Measurements from ENCODE around the gene MAP3K5.

The MAP3K5 gene

DNA sequence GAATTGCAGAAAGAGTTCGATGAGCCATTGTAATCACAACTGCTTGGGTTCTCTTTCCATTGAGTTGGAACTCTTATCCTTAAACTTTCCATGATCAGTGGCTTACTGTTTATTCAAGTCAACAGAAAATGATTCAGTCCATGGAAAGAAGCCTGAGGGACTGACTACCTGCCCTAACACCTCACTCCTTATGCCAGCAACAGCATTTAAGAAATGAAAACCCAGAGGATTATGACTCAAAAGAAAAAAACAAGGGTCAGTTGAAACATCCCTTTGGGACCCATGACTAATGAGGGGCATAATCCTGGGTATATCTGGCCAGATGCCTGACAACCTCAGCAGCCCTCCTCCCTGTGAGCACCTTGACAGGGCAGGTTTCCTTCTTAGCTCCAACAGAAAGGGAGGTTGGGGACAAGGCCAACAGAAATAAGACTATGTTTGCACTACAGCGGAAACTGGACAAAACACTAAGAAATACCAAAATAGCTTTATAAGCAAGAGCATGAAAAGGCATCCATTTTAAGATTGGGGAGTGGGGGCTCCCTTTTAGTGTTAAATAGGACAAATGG lies 106.7 kb downstream of the MAP3K5 start:
- no peak for DNase-seq (ENCODE audit: low read depth in 2 of 2)

DNA sequence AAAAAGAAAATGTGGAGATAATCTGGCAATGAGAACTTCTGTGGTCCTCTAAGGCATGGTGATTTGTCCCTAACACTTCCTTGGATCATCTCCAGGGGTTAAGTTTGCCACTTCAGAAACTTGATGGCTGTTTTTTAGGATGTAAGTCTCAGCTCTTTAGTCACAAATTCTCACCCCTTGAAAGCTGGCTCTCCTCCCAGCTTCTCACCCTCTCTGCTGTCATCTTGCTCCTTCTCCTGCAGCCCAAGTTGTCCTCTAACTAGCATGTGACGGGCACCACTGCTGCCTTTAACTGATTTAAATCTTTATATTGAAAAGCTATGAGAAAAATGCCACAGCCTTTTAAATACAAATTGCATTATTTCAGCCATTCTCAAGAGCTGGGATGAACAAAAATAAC lies 107.8 kb downstream of the MAP3K5 start:
- DNase-seq (ENCODE audit: low read depth in 2 of 2): no peak

DNA sequence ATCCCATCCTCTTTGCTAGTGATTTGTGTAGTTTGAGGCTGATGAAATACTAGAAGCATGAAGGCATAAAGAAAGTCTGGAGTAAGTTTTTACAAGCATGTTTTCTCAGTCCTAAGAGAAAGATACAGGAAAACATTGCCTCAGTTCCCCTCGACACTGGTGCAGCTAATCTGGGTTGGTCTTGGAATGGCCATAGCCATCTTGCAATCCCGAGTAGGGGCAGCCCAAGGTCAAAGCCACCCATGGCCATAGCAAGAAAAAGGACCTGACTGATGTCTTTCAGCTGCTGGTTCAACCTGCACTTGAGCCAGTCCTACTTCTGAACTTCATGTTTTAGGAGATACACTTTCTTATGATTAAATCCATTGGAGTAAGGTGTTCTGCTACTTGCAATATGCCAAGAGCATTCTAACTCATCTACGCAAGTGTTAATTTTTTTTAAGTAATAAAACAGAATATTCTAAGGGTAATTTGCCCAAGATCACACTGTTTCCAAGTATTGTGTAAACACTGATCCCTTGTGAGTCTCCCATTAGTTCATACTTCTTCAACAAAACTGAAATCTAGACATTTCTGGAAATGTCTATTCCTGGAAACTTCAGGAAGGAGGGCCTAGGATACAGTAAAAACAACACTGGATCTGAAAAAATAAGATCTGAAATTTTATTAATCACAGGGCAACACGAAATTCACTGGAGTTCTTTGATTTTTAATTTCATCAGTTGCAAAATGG lies 108.9 kb downstream of the MAP3K5 start:
- no peak for DNase-seq (ENCODE audit: low read depth in 2 of 2)

DNA sequence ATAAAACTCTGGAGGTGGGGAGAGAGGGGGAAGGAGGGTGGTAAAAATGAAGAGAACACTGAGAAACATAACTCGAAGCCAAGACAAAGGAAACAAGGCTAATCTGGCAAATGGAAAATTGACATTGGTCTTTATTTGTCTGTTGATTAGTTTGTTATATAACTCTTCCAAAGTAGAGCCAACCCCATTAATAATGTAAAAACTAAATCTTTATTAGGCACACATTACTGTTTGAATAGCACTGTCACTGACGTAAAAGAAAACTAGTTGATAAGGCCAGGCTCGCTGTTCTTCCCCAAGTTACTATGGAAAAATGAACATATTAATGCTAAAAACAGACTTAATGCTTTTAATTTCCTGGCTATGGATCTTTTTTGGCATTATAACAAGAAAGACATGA lies 110.0 kb downstream of the MAP3K5 start:
- no peak for DNase-seq (ENCODE audit: low read depth in 2 of 2)

DNA sequence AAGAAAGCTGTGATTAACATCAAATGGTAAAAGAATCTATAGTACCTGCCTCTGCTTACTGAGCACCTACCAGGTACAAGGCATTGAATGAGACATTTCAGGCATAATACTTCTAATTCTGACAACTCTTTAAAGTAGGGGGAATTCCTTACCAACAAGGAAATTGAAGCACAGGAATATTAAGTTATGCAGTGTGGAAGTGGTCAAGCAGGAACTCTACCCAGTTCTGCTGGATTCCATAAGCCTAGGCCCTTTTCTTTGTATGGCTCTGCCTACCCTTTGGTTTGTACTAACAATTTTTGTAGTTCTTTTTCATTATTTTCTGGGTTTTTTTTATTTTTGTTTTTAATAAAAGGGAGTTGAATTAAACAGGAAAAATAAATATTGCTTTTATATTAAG lies 114.5 kb downstream of the MAP3K5 start:
- no peak for DNase-seq (ENCODE audit: low read depth in 2 of 2)

DNA sequence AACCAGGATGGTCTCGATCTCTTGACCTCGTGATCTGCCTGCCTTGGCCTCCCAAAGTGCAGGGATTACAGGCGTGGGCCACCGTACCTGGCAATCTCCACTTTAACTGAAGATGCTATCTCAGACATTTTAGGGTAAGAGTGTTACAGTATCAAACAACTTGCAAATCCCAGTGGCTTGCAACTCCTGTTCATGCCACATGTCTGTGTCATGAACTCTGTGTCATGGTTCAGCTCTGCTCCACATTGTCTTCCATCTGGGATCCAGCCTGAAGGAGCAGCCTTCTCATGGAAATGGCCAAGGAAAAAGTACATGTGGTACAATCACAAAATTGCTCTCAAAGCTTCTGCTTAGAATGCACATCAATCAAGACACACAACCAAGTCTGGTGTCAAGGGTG lies 114.9 kb downstream of the MAP3K5 start:
- no peak for DNase-seq (ENCODE audit: low read depth in 2 of 2)

DNA sequence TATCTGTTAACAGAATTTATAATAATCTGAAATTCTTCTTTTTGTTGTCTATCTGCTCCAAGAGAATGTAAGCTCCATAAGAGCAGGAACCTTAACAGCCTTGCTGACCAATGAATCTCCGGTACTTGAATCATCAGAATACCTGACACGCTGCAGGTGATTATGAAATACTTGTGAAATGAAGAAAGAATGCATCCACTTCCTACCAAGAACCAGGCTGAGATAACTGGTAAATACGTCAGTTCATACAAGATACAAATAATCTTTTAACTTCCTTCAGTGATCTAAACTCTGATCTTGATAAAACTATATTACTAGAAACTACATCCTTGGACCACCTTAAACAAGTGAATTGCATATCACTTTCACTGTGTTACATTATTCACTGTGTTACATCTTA lies 116.2 kb downstream of the MAP3K5 start:
- no peak for DNase-seq (ENCODE audit: low read depth in 2 of 2)

DNA sequence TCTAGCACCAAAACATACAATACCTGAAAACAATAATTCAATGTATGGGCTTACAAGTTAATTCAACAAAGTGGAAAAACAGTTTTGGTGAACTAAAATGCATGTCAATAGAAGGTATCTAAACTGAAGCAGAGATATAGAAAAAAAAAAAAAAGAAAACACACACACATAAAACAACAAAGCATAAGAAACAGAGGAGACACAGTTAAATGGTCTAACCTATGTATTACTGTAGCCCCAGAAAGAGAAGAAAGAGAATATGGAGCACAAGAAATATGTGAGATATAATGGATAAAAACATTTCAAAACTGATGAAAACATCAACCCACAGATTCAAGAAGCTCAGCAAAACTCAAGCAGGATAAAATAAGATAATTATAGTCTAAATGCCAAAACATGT lies 118.7 kb downstream of the MAP3K5 start:
- DNase-seq (ENCODE audit: low read depth in 2 of 2): no peak

DNA sequence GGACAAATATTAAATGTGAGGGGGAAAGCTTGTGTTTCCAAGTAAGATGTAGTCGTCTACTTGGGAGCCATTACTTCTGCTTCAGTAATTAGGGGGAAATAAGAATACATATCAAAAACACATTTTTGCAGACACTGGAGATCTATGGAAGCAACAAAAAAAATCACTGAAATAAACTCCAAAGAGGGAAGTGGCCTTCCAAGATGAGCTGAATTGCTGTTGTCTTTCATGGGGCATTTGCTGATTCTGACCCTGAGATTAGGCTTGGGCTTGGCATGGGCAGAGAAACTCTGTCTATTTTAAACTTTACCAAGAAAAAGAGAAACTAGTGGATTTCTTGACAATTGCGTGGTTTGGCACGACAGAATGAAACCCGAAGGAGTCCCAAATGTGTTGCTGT lies 120.1 kb downstream of the MAP3K5 start:
- no peak for DNase-seq (ENCODE audit: low read depth in 2 of 2)

DNA sequence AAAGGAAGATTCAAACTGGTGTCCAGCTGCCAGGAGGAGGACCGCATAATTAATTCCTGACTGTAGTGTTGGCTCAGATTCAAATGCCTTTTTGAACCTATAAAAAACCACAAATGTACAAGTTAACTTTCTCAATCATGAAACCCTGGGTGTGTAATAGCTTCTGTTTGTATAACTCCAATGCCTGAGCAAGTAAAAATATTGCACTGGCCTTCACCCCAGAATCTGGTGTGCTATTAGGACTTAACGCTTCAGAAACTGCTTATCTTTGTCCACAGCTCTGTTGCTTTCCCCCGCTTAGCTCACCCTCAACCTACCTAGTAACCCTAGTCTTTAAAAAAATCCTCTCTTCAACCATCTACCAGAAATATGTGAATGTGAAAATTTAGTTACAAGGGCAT lies 123.0 kb downstream of the MAP3K5 start:
- peak; percentile 77 to 81 for DNase-seq (ENCODE audit: low read depth in 2 of 2)

DNA sequence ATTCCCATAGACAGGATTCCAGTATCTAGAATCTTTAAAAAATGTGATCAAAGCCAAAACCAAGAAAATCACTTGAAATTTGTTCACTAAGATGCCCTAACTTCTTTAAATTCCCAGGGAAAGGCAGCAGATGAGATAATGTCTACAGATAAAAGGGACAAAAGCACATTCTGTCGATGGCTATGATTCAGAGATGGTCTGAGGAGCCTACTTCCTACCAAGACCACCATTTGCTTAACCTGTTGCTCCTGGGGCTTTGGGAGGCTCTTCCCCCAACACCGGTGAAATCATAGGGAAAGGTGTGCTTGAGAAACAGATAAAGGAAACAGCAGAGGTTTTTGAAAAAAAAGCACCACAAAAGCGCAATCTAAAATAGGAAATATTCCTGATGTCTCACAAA lies 123.7 kb downstream of the MAP3K5 start:
- DNase-seq (ENCODE audit: low read depth in 2 of 2): no peak

DNA sequence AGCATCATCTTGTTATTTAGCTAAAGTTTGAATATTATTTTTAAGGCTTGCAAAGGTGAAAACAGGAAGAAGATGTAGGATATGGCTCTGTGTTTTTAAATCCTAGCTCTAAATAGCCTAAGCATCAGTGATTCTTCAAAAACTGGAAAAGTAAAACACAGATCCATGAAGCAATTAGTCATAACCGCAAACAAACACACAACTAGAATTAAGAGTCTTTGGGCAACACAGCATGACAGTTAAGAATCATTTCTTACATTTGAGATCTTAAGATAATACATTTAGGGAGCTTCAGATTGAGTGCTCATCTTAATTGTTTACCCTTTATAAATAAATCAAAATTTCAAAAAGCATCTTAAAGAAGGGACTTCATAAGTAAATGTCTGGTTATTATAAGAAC lies 126.2 kb downstream of the MAP3K5 start:
- no peak for DNase-seq (ENCODE audit: low read depth in 2 of 2)

DNA sequence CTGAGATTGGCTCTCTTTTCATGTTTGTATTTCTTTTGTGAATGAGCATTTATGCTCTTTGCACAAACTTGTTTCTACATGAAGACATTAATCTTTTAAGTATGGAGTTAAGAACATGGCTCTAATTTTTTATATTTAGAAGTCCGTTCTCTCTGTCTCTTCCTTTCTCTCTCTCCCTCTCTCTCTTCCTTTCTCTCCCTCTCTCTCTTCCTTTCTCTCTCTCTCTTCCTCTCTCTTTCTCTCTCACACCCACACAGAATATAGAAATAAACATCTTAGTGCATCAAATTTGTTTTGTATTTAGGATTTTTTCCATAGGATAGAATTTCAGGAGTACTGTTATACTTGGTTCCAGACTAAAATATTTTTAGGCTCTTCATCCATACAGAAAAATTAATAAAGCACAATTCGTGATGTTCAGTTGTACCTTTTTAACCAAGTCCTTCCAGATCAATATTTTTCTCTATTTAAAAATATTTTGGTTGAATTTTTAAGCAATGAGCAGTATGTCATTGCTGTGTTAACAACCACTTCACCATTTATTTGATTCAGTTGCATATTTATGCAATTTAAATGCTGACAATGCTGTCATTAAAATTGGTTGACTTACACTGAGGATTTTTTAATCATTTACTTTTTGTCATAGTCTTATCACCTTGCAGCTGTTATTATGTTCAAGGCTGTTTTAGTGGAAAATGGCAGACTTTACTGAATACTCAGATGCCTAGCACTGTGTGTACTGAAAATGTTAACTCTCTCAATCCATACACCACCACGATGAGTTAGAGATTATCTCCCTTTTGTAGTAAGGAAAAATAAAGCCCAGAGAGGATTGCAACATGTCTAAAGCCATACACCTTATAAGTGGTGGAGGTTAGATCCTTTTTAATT lies 129.7 kb downstream of the MAP3K5 start:
- DNase-seq (ENCODE audit: low read depth in 2 of 2): no peak

DNA sequence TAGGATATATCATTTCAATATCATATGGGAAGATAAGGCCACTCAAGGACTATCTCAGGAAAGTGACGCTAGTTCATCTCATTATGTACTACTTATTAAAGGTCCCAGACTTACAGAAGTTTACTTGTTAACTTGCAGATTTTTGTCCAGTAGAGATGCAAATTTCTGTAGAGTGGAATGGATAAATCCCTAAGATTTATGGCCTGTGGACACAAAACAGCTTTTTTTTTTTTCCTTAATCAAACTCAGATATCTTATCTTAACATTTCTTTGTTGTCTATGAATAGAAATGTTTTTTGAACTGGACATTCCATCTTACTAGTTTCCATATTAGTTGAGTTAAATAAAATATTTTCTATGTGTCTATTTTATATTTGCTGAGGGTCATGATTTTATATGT lies 131.6 kb downstream of the MAP3K5 start:
- DNase-seq (ENCODE audit: low read depth in 2 of 2): no peak

DNA sequence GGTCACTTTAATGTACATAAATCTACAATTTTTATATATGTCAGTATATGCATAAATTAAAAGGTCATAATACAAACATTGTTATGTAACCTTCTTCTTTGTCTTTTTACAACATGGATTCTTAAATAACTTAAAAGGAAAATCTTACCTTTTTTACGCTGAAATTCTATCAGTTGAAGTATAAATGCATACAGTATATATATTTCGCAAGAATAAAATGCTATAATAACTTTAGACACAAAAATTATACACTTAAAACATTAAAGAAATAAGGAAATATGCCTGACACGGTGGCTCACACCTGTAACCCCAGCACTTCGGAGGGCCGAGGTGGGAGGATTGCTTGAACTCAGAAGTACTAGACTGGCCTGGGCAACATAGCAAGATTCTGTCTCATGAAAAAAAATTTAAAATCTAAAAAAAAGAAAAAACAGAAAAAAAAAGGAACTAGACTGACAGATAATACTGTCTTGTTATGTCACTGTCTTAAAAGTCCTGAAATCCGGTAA lies 132.2 kb downstream of the MAP3K5 start:
- no peak for DNase-seq (ENCODE audit: low read depth in 2 of 2)

DNA sequence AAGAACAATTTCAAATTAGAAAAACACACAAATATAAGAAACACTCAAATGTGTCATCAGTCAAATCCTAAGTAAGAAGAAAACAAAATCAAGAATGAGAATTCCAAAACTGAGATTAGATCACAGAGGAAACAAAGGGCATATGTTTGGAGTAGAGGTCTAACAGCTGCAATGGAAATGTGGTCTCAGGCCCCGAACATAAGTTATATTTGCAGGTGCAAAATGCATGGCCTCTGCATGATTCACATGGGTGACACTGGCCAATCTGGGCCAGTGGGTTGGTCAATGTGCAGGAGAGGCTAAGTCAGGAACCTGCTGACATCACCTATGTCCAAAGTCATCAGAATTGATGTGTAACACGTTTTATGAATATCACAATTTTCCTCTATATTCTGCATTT lies 133.6 kb downstream of the MAP3K5 start:
- DNase-seq (ENCODE audit: low read depth in 2 of 2): no peak

DNA sequence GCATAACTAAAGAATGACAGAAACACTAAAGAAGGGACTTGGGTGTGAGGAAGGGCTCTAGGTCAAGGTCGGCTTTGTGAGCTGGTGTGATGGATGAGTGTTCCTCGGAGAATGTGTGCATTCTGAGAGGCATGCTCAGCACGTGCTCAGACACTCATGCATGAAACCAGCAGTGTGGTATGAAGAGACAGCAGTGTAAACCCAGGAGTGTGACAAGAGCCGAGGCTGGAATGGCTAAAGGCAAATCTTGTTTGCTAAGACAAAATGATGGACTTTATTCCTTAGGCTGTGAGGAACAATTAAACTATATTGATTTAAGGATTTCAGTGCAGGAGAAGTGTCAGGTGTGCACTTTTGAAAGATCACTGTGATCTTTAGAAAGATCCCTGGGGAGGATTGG lies 134.6 kb downstream of the MAP3K5 start:
- no peak for DNase-seq (ENCODE audit: low read depth in 2 of 2)

DNA sequence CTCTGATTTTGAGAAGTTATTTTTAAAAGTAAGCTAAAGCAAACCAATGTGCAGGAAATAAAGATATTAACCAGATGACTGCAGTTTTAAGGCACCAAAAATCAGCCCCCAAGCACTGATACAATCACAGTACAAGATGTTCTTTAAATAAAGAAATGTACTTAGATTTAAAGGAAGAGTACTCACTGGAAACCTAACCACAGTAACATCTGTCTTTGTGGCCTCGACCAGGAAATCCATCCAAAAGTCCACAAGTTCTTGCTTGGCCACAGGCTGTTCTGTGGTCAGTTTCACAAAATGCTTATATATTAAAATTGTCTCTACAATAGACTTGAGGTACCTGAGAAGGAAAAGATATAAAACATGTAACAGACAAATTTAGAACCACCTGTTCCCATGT lies 136.2 kb downstream of the MAP3K5 start:
- DNase-seq (ENCODE audit: low read depth in 2 of 2): no peak

DNA sequence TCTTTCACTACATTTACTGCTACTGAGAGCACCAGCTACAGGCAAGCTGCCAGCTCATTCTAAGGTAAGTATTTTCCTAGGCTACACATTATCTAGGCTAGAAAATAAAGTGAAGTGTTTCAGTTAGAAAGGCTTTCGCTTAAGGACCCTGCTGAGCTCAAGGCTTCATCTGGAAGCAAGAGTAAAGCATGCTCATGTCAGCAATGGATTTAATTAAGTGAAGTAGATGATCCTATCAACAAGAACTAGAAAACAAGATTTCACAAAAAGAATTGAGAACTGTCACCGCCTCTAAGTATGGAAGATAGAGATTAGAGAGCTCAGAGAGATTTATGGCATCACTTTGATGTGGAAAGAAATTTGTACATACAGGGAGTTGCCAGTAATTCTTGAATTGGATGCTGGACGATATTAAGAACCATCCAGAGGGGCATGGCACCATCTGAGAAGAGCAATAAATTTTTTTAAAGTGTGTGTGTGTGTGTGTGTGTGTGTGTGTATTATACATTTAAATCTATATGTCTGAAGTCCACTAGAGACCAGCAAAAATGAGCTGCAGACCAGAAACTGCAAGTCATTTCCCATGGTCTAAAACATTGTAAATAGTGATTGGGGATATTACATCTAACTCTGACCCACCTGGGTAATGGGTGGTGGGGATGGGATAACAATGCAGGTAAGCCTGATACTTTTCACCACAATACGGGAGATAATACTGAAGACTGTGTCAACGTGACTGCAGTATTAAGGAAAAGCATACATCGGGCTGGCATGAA lies 136.8 kb downstream of the MAP3K5 start:
- DNase-seq (ENCODE audit: low read depth in 2 of 2): no peak

DNA sequence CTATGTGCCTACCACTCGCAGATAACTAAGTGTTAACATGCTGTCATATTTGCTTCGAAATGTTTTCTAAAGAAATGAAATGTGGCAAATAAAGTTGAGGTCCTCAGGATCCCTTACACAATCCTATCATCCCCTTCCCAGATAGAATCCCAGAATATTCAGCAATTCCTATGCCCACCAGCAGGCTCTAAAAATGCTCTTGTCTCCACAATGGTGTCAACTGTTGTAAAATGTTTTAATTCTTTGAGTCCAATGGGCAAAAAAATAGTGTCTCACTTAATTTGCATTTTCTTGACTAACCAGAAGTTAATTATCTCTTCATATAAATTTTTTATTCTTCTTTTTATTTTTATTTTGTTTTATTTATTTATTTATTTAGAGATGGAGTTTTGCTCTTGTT lies 138.2 kb downstream of the MAP3K5 start:
- DNase-seq (ENCODE audit: low read depth in 2 of 2): no peak

DNA sequence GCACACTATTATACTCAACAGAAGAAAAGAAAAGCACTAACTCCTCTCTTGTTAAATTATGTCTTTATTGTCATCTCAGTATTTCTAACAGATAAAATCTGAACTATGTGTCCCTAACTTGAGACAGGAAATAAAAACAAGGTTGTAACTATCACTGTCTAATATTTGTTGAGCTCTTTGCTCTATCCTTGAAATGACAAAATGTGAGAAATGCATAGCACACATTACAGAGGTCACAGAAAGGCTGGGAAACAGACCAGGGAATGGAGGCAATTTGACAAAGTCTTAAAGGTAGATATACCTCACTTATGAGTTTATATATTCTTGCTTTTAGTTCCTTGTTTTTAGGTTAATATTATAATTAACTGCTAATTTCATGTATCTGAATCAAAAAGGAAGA lies 139.6 kb downstream of the MAP3K5 start:
- no peak for DNase-seq (ENCODE audit: low read depth in 2 of 2)

DNA sequence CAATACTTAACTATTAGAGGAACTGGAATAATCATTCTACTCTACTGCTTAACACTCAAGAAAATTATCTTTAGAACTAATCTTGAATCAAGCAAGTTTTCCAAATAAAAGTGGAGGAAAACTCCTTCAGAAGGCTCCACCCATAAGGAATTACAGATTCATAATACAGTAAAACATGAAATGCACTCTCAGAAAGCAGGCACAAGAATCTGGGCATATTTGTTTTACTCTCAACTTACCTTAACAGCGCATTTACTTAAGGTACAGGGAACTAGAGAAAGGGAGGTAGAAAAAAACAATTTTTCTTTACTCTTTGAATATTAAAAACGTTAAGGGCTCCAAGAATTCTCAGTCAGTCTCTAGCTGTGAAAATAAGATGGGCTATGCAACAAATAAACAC lies 140.3 kb downstream of the MAP3K5 start:
- no peak for DNase-seq (ENCODE audit: low read depth in 2 of 2)

Data from fibroblast of skin of left quadriceps (primary cell).